KMS-11 (cell line): ENCODE measurements around the gene MDC1.

ENCODE experiments used
- H2AFZ ChIP-seq: fragments of 200-600 bp; sonication (generic); 2 replicates; pipeline ENCODE4 v1.6.1; 2016; ENCODE audit warnings: antibody characterized with exemption, mixed run types, low read depth
- H3K27ac ChIP-seq: fragments of 200-600 bp; sonication (generic); 2 replicates; pipeline ENCODE4 v1.6.1; 2016; ENCODE audit warnings: mild to moderate bottlenecking, mixed run types
- H3K27me3 ChIP-seq: fragments of 200-600 bp; sonication (generic); 2 replicates; pipeline ENCODE4 v1.6.1; 2017; ENCODE audit warnings: mild to moderate bottlenecking, low read depth, mixed run types, moderate library complexity; ENCODE audit not compliant: insufficient read depth
- H3K36me3 ChIP-seq: fragments of 200-600 bp; sonication (generic); 2 replicates; pipeline ENCODE4 v1.6.1; 2017; ENCODE audit warnings: mild to moderate bottlenecking, mixed run types; ENCODE audit not compliant: insufficient read depth
- H3K4me1 ChIP-seq: fragments of 200-600 bp; sonication (generic); 2 replicates; pipeline ENCODE4 v1.6.1; 2016; ENCODE audit warnings: mild to moderate bottlenecking, low read depth, mixed run types; ENCODE audit not compliant: poor library complexity, severe bottlenecking
- H3K4me2 ChIP-seq: fragments of 200-600 bp; sonication (generic); 2 replicates; pipeline ENCODE4 v1.7.0; 2016; ENCODE audit warnings: mild to moderate bottlenecking, mixed run types
- H3K4me3 ChIP-seq: fragments of 200-600 bp; sonication (generic); IDR thresholded peaks from 2 replicates; pipeline ENCODE4 v1.6.1; 2017; ENCODE audit warnings: low read depth, low read length, mixed read lengths; ENCODE audit not compliant: insufficient read depth
- H3K79me2 ChIP-seq: fragments of 200-600 bp; sonication (generic); 2 replicates; pipeline ENCODE4 v1.6.1; 2016; ENCODE audit warnings: low read depth, mixed run types; ENCODE audit not compliant: insufficient read depth
- H3K9ac ChIP-seq: fragments of 200-600 bp; sonication (generic); 2 replicates; pipeline ENCODE4 v1.6.1; 2016; ENCODE audit warnings: mild to moderate bottlenecking, mixed run types
- H4K20me1 ChIP-seq: fragments of 200-600 bp; sonication (generic); 2 replicates; pipeline ENCODE4 v1.6.1; 2016; ENCODE audit warnings: mild to moderate bottlenecking, mixed run types; ENCODE audit not compliant: insufficient read depth
- CTCF ChIP-seq: fragments of 200-600 bp; sonication (generic); conservative IDR thresholded peaks from 2 replicates; pipeline ENCODE4 v1.6.1; 2017; ENCODE audit warnings: low read depth, mild to moderate bottlenecking, antibody characterized with exemption, low read length, moderate library complexity, mixed read lengths

Gene MDC1

GRCh38 chr6:30763155-30763617 is 46.1 kb upstream of the MDC1 start:
- no peaks in the 10 kb centered on the region; the same call in 1 of the 2 replicates for H3K27me3 ChIP-seq
- H4K20me1 ChIP-seq: no peaks in the 10 kb centered on the region
- H3K4me1 ChIP-seq: no peaks in the 10 kb centered on the region
- no peak for TF ChIP-seq CTCF
- H3K27ac ChIP-seq: no peak overlapping the region
- H3K79me2 ChIP-seq: no peaks in the 10 kb centered on the region
- no peaks in the 10 kb centered on the region for H3K36me3 ChIP-seq
- no peak overlapping the region for H2AFZ ChIP-seq
- no peak overlapping the region for H3K4me2 ChIP-seq
- no peak overlapping the region for H3K9ac ChIP-seq
- H3K4me3 ChIP-seq: no peak overlapping the region

GRCh38 chr6:30761791-30762429 is 44.8 kb upstream of the MDC1 start:
- TF ChIP-seq CTCF: no peak
- no peak overlapping the region for H2AFZ ChIP-seq
- H3K27ac ChIP-seq: no peak overlapping the region
- no peaks in the 10 kb centered on the region for H3K36me3 ChIP-seq
- no peaks in the 10 kb centered on the region; the same call in 1 of the 2 replicates for H3K27me3 ChIP-seq
- H3K4me2 ChIP-seq: no peak overlapping the region
- no peak overlapping the region for H3K4me3 ChIP-seq
- H4K20me1 ChIP-seq: no peaks in the 10 kb centered on the region
- no peaks in the 10 kb centered on the region for H3K79me2 ChIP-seq
- no peak overlapping the region for H3K9ac ChIP-seq
- H3K4me1 ChIP-seq: no peaks in the 10 kb centered on the region

- Histone ChIP-seq H3K9ac (no peak overlapping the region), H3K27ac (no peak overlapping the region), H3K4me1 (no peaks in the 10 kb centered on the region), H3K79me2 (no peaks in the 10 kb centered on the region), H4K20me1 (no peaks in the 10 kb centered on the region), H3K36me3 (no peaks in the 10 kb centered on the region), H3K4me2 (no peak overlapping the region), H3K4me3 (no peak overlapping the region), H2AFZ (no peak overlapping the region), H3K27me3 (no peaks in the 10 kb centered on the region; the same call in 1 of the 2 replicates)
- no peak for TF ChIP-seq CTCF
Observed at GRCh38 chr6:30760549-30760948, 43.5 kb upstream of the MDC1 start.

GRCh38 chr6:30759575-30760239 is 42.6 kb upstream of the MDC1 start:
- no peak for TF ChIP-seq CTCF
- Histone ChIP-seq H3K4me3 (no peak overlapping the region), H3K36me3 (no peaks in the 10 kb centered on the region), H3K9ac (no peak overlapping the region), H3K4me2 (no peak overlapping the region), H3K4me1 (no peaks in the 10 kb centered on the region), H2AFZ (no peak overlapping the region), H3K27me3 (no peaks in the 10 kb centered on the region; the same call in 1 of the 2 replicates), H3K27ac (no peak overlapping the region), H3K79me2 (no peaks in the 10 kb centered on the region), H4K20me1 (no peaks in the 10 kb centered on the region)
